ENCODE results near the gene ARHGAP21.
A peak's percentile ranks its signal among the peaks of the same experiment; 100 is the strongest.
"Not testable (repeated sequence)": the region's sequence is repeated elsewhere in the genome, so short reads cannot be mapped to it uniquely, and the experiment has no call there.

ARHGAP21 gene

GRCh38 chr10:24625778-24626177 lies 97.9 kb downstream of the ARHGAP21 start:
- no peak for DNase-seq (ENCODE audit: low read depth)

GRCh38 chr10:24623383-24623782 lies 100.3 kb downstream of the ARHGAP21 start:
- no peak for DNase-seq (ENCODE audit: low read depth)

DNA sequence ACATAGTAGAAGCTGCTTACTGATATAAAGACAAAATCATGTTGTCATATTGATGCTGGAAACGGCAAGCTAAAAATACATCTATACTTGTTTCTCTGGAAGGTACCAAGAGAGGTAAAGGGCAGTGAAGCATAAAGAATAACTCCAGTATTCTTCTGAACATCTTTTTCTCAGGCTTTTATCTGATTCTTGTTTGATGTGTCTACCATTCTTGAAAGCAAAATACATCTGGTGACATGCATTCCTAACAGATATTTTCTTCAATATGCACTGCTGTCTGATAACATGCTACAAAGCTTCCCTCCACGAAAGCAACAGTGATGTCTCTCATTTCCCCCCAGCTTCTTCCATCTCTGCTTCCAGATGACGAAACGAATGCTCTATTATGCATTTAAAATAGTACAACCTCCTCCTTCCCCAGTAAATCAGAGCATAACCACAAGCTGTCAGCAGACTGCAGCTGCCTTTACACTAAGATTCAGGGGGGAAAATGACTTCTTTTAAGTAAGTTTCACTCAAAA lies 100.8 kb downstream of the ARHGAP21 start:
- DNase-seq (ENCODE audit: low read depth) = peak; percentile 87

GRCh38 chr10:24621035-24621795 lies 102.5 kb downstream of the ARHGAP21 start:
- not testable (repeated sequence) for DNase-seq (ENCODE audit: low read depth)

GRCh38 chr10:24619994-24620310 lies 103.7 kb downstream of the ARHGAP21 start:
- DNase-seq (ENCODE audit: low read depth) = not testable (repeated sequence)

- not testable (repeated sequence) for DNase-seq (ENCODE audit: low read depth)
Measured at GRCh38 chr10:24619291-24619993, 104.2 kb downstream of the ARHGAP21 start.

GRCh38 chr10:24618401-24618800 lies 105.3 kb downstream of the ARHGAP21 start:
- DNase-seq (ENCODE audit: low read depth) = no peak

DNA sequence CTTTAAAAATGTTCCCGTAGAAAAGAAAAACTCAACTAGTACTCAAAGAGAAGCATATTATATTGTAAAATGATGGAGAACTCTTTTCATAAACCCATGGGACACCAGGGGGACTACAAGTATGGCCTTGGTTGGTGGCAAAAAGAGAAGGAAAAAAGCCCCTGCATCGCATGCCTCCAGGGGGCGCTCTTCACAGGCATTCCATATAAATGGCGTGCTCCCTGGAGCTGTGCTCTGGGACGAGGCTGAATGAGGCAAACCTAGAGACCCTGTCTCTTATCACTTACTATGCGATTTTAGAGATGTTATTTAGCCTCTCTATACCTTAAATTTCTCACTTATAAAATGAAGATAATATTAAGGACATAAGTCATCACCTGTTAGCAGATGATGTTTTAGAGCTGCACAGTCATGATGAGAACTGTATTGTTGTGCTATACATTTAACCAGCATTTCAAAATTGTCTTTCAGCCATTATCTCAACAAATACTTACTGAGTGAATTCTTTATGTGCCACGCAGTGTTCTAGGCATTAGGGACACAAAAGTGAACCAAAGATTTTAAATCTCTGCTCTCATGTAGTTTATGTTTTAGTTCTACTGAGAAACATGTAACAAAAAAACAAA lies 105.8 kb downstream of the ARHGAP21 start:
- DNase-seq (ENCODE audit: low read depth) = peak; percentile 48

GRCh38 chr10:24616536-24616935 lies 107.2 kb downstream of the ARHGAP21 start:
- DNase-seq (ENCODE audit: low read depth) = peak; percentile 70

DNA sequence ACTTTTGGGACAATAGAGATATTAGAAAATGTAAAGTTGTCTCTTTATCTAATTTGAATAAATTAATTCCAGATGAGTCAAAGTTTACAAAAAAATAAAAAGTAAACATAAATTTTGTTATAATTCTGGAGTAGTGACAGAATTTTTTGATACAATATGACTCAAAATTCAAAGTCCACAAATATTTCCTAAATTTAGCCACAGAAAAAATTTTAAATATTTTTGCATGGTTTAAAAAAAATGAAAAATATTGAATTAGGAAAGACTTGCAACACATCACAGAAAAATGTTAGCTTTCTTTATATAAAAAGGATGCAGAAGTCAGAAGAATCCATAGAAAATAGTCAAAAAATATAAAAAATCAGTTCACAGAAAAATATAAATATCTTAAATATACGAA lies 117.7 kb downstream of the ARHGAP21 start:
- DNase-seq (ENCODE audit: low read depth) = no peak

- DNase-seq (ENCODE audit: low read depth) = no peak
Measured at GRCh38 chr10:24605141-24605540, 118.5 kb downstream of the ARHGAP21 start.

DNA sequence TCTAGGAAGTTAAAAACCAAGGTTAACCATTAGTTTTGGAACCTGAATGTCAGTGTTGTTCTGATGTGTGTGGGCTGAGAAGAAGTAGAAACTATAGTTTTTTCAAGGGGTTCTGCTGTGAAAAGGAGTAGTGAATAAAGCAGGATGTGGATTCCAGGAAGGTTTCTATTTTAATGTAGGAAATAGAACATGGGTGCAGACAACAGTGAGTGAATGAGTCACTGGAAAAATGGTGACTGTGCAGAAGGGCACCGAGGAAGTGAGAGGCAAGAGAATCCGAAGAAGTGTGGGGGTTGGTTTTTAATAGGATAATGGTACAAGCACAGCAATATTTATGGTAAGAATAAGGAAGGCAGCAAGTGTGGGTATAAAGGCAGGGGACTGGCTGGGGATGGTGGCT lies 120.4 kb downstream of the ARHGAP21 start:
- peak; percentile 50 for DNase-seq (ENCODE audit: low read depth)

DNA sequence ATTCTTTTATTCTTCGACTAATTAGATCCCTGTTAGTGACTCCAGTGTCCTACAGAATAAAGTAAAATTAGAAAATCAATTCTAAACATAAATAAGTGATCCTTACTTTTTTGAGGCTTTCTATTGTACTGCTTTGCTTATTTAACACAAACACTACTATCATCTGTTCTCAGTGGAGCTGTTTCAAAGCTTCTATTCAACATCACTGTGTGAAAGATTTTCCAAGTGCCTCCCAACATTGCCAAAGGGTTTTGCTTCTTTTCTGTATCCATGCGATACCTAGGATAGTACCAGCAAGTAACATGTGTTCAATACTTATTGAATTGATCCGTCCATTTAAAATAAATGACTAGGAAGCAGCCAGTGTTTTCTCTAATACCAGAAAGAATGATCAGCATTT lies 125.7 kb downstream of the ARHGAP21 start:
- no peak for DNase-seq (ENCODE audit: low read depth)

DNA sequence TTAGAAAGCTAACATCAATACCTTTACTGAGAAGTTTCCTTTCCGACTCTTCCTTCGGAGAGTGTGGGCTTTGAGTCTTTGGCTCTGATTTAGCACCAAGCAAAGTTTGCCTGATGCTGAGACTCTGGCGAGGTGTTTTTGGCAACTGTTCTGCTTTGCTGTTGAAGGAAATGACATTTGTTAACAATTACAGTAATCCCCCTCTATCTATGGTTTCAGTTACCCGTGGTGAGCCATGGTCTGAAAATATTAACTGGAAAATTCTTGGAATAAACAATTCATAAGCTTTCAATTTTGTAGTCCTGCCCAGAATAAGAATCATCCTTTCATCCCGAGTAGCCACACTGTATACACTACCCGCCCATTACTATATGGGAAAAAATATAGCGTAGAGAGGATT lies 126.3 kb downstream of the ARHGAP21 start:
- DNase-seq (ENCODE audit: low read depth) = no peak

DNA sequence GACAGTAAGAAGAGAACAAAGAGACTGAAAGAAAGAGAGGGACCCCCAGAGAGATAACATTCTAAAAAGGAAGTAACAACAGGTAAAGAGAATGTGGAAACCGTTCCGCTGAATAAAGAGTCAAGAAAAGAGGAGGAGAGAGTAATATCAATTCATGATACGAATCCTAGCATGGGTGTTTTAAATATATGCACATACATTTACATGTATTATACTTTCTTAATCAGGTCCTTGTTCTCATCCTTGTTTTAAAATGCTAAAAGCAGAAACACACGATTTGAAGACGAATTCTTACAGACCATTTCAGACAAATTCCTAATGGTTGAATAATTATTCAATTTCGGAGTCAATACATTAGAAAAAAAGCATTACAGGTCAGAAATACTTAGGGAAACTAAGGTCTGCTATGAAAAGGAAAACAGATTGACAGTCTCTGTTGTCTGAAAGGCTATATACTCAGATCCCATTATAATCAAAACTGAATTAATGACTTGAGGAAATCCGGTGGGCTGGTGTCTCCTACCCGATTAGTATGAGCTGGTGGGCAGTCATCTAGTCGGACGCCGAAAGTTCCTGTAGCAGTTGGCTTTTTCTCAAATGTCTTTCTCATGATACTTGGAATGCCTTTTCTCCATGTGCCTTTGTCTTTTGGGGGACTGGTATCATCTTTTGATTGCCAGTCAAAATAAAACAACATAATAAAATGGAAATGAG lies 127.3 kb downstream of the ARHGAP21 start:
- no peak for DNase-seq (ENCODE audit: low read depth)

DNA sequence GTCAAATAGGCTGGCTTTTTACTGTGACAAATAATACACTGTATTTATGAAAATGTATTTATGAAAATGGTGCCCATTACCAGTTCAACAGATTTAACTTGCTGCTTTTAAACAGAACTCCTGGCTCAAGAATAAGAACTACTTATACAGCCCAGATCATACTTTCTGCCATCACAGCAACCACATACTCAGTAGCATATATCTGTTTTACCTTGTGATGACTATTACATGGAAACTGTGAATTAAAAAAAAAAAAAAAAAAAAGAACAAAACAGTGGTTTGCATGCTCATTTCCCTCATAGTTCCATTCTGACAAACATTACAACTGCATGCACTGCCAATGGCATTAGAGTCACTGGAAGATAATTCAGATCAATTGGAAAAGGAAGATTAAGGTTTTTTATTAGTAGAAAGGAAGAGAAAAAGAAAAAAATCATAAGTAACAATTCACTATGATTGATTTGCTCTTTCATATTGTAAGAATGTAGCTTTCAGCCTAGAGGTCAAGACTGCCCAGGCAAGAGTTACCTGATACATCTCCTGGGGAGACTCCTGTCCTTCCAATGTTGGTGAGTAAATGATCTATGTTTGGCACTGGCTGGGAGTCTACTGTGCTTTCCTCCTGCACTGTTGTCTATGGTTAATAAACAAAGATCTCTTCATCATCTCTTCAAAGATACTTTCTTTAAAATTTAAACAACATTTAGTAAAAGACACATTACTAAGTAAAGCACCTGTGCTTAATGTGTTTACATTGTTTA lies 132.8 kb downstream of the ARHGAP21 start:
- no peak for DNase-seq (ENCODE audit: low read depth)

- DNase-seq (ENCODE audit: low read depth) = no peak
Measured at GRCh38 chr10:24589265-24589664, 134.4 kb downstream of the ARHGAP21 start.

DNA sequence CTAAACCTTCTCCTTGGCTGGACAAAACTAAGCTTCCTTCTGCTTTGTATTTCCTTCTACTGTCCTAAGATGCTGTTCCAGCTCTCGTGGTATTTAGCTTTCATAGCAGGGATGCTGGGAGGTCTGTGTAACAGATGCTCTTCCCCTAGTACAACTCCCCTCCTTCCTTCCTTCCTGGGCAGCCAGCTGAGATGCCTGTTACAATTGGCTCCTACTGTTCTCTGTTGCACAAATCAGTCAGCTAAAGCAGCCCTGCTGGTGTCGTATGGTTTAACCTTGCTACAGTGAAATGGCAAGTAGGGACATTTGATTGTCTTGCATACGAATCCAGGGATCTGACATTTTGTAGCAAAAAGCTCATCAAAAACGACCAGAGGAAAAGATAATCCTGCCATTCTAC lies 143.8 kb downstream of the ARHGAP21 start:
- no peak for DNase-seq (ENCODE audit: low read depth)

DNA sequence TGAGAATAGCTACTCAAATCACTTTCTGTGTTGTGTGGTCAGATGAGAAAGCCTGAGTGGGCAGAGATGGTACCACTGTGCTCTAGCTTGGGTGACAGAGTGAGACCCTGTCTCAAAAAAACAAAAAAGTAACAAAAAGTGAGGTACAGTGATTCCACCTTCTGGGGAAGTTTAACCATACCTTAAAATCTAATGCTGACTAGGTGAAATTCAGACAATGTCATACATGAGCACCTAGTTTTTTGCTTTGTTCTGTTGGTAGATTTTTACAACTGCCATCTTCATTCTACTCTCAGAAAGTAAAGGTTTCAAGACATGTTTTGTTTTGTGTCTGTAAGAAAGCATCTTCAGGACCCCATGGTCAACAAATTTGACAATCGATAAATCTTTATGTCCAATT lies 144.2 kb downstream of the ARHGAP21 start:
- DNase-seq (ENCODE audit: low read depth) = no peak

- no peak for DNase-seq (ENCODE audit: low read depth)
Measured at GRCh38 chr10:24575481-24576002, 148.1 kb downstream of the ARHGAP21 start.

DNA sequence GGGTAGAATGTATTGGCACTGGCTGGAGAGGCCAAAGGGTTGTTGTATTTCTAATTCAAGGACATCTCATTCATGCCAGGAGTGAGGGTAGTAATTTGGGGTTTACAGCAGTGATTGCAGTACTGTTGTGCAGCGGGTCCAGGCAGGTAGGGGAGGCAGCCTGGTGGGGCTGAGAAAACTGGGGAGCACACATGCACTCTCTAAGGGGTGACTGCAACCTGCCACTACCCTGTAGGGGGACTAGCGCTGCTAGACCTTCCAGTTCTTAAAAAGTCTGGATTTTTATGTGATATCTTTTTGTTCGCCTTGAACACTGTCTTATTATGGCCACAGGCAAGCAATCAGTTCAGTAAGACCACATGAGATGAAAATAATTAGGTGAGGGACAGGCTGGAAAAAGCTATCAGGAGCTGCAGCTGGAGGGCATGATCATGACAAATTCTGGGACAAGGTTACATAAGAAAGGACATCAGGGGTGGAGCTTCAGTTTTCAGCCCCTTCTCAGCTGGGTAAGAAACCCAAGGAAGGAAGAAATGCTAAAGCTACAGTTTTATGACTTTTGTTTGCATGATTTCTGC lies 149.0 kb downstream of the ARHGAP21 start:
- DNase-seq (ENCODE audit: low read depth) = no peak
